VCaP (cell line): Measurements from ENCODE around the gene UBE2V1.

Experiments used
- H3K27ac ChIP-seq: fragments of 450-650 bp; 2 replicates; pipeline ENCODE4 v1.5.1; 2017
- TF ChIP-seq, protein P1 (sequence below): fragments of 450-650 bp; conservative IDR thresholded peaks from 2 replicates; pipeline ENCODE4 v1.5.1; 2017; ENCODE audit warnings: mild to moderate bottlenecking, moderate library complexity

UBE2V1 gene

DNA sequence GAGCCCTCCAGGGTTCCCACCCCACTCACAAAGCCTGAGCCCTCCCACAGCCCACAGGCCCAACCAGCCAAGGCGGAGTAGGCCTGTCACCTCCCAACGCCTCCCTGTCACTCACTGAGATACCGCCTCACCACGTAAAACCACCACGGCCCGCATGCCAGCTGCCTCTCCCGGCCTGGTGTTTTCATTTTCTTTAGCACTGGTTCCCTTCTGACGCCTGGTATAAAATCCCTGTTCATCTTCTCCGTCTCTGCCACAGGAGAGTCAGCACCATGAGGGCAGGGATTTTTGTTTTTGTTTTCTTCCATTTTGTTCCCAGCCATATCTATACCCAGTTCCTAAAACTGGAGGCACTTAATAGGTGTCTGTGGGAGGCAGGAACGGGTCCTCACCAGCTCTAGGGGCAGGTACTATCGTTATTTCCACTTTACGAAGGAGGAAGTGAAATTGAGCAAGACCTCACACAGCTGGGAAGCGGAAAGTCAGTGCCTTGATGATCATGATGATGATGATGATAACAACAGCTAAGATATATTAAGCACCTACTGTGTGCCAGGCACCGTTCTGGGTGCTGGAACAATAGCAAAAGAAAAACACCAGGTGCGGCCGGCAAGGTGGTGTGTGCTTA lies 71.6 kb downstream of the UBE2V1 start:
- no peak overlapping the region for H3K27ac ChIP-seq

DNA sequence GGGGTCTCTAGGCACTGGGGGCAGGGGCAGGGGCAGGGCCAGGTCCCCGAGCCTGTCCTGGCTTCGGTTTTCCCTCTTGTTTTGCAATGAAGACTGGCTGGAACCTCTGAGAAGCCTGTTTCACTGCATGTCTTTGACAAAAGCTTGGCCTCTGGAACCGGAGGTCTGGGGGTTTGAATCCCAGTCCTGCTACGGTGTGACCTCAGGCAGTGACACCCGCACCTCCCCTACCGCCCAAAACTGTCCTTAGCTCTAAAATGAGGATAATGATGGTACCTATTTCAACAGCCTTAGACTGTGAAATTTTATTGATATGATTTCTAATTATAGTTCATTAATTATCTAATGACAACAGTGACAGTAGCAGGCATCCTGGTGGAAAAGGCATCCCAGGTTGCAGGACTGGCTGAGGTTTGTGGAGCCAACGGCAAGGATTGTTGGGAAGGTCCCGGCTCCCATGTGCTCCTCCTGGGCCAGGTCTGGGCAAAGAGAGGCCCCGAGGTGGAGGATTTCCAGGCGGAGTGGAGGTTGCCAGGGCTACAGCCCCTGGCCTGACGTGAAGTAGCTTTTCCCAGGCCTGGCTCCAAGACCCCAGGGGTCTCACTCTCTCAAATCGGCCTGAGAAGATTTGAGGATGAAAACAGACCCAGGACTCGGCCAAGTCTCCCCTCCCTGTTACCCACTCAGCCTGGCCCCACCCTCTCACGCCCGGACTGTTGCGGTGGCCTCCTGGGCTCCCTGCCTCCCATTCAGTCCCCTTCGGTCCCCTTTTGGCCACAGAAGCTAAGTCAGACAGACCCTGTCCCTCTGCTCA lies 72.3 kb downstream of the UBE2V1 start:
- TF ChIP-seq, protein P1, sequence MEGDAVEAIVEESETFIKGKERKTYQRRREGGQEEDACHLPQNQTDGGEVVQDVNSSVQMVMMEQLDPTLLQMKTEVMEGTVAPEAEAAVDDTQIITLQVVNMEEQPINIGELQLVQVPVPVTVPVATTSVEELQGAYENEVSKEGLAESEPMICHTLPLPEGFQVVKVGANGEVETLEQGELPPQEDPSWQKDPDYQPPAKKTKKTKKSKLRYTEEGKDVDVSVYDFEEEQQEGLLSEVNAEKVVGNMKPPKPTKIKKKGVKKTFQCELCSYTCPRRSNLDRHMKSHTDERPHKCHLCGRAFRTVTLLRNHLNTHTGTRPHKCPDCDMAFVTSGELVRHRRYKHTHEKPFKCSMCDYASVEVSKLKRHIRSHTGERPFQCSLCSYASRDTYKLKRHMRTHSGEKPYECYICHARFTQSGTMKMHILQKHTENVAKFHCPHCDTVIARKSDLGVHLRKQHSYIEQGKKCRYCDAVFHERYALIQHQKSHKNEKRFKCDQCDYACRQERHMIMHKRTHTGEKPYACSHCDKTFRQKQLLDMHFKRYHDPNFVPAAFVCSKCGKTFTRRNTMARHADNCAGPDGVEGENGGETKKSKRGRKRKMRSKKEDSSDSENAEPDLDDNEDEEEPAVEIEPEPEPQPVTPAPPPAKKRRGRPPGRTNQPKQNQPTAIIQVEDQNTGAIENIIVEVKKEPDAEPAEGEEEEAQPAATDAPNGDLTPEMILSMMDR, result no peak
- peak overlapping the region; percentile 52 for H3K27ac ChIP-seq

More for the DNA sequence above, 71.6 kb downstream of the UBE2V1 start:
- TF ChIP-seq, protein P1, result no peak

GRCh38 chr20:50039706-50040431 lies 73.1 kb downstream of the UBE2V1 start:
- TF ChIP-seq, protein P1, result no peak
- peak overlapping the region; percentile 52 for H3K27ac ChIP-seq

DNA sequence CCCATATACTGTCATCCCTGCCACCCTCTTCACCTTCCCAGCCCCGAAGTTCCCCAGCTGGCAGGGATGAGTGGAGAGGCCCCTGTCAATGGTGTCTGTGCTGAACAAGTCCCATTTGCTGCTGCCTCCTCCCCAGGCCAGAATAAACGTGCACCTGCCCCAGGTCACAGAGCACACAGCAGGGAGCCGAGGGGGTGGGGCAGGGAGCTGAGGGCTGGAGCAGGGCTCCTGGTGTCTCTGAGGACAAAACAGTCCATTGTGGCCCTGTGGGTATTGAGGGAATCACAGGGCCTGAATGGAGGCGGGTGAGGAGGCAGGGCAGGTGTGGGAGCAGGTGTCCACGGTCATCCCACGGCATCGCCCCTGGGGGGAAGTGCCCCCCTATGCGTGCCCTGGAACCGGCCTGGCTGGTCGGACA lies 74.4 kb downstream of the UBE2V1 start:
- TF ChIP-seq, protein P1, result no peak
- peak overlapping the region; percentile 11; the same call in 1 of the 2 replicates for H3K27ac ChIP-seq

DNA sequence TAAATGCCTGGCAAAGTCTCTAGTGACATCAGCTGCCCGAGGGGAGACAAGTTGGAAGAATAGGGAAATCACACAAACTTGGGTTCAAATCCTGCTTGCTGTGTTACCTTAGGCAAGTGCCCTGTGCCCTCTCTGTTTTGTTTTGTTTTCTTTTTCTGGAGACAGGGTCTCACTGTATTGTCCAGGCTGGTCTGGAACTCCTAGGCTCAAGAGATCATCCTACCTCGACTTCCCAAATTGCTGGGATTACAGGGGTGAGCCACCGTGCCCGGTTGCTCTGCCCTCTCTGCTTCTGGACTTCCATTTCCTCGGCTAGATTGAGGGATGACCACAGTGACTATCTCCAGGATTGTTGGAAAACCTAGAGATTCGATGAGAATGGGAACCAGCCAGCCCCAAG lies 74.8 kb downstream of the UBE2V1 start:
- H3K27ac ChIP-seq, result peak overlapping the region; percentile 11; the same call in 1 of the 2 replicates
- TF ChIP-seq, protein P1, result no peak

- TF ChIP-seq, protein P1, result no peak
- H3K27ac ChIP-seq, result no peak overlapping the region
Observed at GRCh38 chr20:50037575-50037974, 75.4 kb downstream of the UBE2V1 start.

DNA sequence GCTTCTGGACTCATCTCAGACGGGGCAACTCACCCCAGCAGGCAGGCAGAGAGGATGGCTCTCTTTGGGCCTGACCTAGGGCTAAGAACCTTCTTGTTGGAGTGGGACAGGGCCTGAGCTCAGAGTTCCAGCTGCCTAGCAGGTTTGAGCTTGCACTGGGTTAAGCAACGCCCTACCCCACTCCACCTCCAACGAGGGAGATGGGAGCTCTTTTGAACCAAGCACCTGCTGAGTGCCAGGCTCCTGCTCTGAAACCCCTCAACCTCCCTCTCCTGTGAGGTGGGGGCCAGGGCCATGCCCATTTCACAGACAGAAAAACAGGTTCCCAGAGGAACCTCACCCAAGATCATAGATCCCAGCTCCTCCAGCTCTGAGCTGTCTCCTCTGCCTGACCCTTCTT lies 75.8 kb downstream of the UBE2V1 start:
- TF ChIP-seq, protein P1, result no peak
- no peak overlapping the region for H3K27ac ChIP-seq
